Cardiac fibroblast (primary cell): ENCODE results near the gene ATG14.

ENCODE experiments used
- DNase-seq, 2 donors: peaks; one replicate each; pipeline versions ENCODE4 v3.0.0 to v3.0.0-alpha.2; 2010; ENCODE audit warnings: low read depth in 2 of 2
- H3K4me3 ChIP-seq, 2 donors: replicated peaks in 1 of 2; 1 replicate in 1 of 2; 2 replicates in 1 of 2; pipeline ENCODE4 v1.5.1; 2011; ENCODE audit warnings: low read depth in 2 of 2, low read length in 2 of 2, mild to moderate bottlenecking in 2 of 2, moderate library complexity in 1 of 2
- TF ChIP-seq, protein P1 (sequence below): IDR thresholded peaks from one replicate; pipeline ENCODE4 v1.5.1; 2011; ENCODE audit warnings: low read depth, mild to moderate bottlenecking, low read length, inconsistent platforms

Gene ATG14

DNA sequence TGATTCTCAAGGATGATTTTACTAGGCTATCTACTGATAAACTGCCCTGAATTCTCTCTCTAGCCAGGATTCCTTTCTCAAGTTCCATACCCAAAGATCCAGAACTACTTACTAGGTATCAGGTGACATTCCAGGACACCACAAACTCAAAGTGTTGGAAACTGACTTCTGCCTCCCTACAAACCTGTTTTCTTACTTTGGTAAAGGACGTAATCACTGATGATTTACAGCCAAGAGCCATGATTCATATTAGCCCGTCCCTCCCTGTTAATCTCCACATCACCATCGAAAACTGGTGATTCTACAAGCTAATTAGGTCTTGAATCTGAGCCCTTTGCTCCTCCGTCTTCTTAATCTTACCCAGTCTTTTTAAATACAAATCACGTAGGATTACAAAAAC is 1.0 kb upstream of the ATG14 start:
- DNase-seq, result no peak
- TF ChIP-seq, protein P1, sequence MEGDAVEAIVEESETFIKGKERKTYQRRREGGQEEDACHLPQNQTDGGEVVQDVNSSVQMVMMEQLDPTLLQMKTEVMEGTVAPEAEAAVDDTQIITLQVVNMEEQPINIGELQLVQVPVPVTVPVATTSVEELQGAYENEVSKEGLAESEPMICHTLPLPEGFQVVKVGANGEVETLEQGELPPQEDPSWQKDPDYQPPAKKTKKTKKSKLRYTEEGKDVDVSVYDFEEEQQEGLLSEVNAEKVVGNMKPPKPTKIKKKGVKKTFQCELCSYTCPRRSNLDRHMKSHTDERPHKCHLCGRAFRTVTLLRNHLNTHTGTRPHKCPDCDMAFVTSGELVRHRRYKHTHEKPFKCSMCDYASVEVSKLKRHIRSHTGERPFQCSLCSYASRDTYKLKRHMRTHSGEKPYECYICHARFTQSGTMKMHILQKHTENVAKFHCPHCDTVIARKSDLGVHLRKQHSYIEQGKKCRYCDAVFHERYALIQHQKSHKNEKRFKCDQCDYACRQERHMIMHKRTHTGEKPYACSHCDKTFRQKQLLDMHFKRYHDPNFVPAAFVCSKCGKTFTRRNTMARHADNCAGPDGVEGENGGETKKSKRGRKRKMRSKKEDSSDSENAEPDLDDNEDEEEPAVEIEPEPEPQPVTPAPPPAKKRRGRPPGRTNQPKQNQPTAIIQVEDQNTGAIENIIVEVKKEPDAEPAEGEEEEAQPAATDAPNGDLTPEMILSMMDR, result no peak
- no peak overlapping the region for H3K4me3 ChIP-seq

DNA sequence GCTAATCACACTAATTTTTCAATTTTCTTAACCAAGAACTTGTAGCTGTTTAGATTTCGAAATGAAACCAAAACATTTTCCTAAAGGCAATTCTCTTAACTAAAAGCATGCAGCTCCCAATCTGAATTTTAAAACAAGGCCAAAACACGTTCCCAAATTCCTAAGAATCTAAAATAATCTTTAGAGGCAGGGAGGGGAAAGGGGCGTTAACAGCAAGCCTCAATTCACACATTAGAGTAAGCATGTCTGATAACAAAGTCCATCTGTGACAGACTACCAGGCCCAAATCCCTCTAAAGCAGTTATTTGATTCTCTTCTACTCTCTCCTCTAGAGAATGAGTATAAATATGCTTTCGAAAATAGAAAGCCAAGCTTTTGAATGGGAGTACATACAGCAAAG is 754 bp downstream of the ATG14 start:
- TF ChIP-seq, protein P1, result no peak
- DNase-seq, result no peak
- peak overlapping the region; percentile 76 to 91 for H3K4me3 ChIP-seq

DNA sequence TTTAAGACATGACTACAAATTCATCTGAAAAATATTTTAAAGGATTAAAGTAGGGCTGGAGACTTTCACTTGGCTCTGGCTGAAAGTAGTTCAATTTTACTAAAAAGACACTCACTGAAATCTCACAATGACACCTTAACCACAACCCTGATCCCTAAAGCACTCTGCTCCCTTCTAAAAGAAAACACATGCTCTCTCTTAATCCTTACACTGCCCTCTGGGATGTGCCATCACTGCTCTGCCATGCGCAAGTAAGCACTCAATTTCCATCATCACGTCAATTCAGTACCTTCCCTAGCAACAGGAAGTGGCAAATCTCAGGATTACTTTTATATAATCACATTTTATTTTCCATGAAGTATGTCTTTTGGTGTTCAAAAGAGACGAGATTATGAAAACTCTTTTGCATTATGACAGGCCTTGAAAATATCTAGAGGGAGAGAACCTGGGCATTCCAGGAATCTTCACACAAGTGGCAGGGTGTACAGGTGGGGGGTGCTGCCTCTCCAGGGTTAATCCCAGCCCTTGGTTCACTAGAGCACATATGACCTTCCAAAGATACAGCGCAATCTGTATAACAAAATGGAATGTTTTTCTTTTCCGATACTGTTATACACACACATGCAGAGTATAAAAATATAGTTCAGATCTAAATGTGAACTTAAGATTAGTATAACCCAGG is 7.3 kb downstream of the ATG14 start:
- DNase-seq, result no peak
- H3K4me3 ChIP-seq, result no peak overlapping the region
- TF ChIP-seq, protein P1, result no peak

DNA sequence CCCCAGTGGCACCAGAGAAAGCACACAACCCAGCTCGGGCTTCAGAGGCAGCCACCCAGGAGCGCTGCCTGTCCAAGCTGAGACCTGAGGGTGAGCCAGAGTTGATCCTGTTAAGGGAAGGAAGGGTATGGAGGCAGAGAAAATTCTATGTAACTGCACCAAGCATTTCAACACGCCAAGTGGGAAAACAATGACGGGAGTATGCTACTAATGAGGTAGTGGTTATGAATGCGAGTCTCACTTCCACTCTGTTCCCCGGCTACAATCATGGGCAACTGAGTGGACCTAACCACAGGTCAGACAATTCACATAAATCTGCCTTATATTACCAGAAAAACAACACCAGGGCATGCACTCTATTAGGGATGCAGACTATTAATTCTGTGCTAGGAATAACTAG is 9.9 kb downstream of the ATG14 start:
- H3K4me3 ChIP-seq, result no peak overlapping the region
- TF ChIP-seq, protein P1, result no peak
- DNase-seq, result no peak

DNA sequence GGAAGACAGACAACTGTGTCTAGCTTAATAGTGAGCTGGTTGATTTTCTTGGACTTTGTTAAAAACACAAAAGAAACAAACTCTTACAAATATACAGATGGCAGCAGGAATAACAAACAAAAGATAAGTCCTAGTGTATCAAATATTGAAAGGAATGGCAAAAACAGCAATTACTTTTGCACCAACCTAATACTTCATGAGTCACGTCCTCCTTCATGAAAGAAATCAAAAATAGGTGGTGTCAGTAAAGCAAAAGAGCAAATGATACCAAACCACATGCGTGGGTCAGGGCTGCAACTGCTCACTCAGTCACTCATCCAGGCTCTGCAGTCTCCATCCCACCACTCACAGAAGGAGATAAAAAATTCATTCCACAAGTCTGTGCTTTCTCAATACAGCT is 11.8 kb downstream of the ATG14 start:
- DNase-seq, result no peak

DNA sequence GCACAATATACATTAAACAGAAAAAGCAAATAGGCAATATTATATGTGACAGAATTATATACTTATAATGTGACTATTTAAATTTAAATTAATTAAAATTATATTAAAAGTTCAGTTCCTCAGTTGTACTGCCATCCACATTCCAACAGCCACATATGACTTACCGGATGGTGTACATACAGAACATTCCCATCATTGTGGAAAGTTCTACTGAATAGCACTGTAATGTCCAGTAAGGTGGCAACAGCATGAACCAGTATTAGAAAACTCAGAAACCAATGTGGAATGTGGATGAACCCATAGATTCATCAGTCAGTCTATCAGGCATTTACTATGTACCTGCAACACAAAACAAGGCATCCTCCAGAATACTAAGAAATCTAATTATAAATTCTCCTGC is 12.4 kb downstream of the ATG14 start:
- no peak for DNase-seq
- TF ChIP-seq, protein P1, result no peak

More for the DNA sequence above, 11.8 kb downstream of the ATG14 start:
- no peak overlapping the region for H3K4me3 ChIP-seq
- TF ChIP-seq, protein P1, result no peak

DNA sequence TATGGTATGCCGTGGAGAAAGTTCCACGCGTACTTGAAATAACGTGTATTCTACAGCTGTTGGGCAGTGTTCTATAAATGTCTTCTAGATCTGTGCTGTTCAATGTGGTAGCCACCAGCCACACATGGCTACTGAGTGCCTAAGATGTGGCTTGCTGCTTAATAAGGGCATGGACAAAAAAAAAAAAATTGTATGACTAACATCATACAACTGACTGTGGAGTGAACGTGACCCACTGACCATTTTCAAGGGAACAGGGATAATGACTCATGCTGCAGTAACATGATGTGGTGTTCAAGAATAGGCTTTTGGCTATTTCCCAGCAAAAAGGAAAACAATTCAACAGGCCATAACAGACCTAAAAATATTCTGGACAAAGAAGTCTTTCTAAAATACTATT is 13.0 kb downstream of the ATG14 start:
- peak; percentile 95 to 98 for DNase-seq
- TF ChIP-seq, protein P1, result no peak
- H3K4me3 ChIP-seq, result no peak overlapping the region

More for the DNA sequence above, 12.4 kb downstream of the ATG14 start:
- no peak overlapping the region for H3K4me3 ChIP-seq
